B cell (primary cell): ENCODE measurements around the gene C9orf152. TPM values are rescaled to one million over a fixed set of nuclear protein-coding genes. Genes with fewer than 3 reads are reported as not detected.
"Not testable (repeated sequence)": the region's sequence is repeated elsewhere in the genome, so short reads cannot be mapped to it uniquely, and the experiment has no call there.

Experiments
- ATAC-seq: fragments of 200-7000 bp; cut with Tn5 transposase; one replicate; pipeline ENCODE4 v1.10.0; 2021; ENCODE audit warnings: low read depth, mild to moderate bottlenecking, moderate number of reproducible peaks, moderate library complexity
- CTCF ChIA-PET: fragments of 350-600 bp; sonication (Branson Sonifier 250); formaldehyde crosslinking; loops from one replicate; lab custom pipeline; 2021; ENCODE audit warnings: antibody characterized with exemption, inconsistent platforms; lab: Charles Lee
- POLR2A ChIA-PET: fragments of 350-600 bp; sonication (Branson Sonifier 250); formaldehyde crosslinking; loops from one replicate; lab custom pipeline; 2021; ENCODE audit warnings: antibody characterized with exemption; lab: Charles Lee
- DNase-seq: peaks from one replicate; pipeline ENCODE4 v3.0.0; 2013
- H2AFZ ChIP-seq: 2 replicates; pipeline ENCODE4 v1.6.1; 2012; ENCODE audit warnings: mild to moderate bottlenecking, low read depth, low read length; ENCODE audit not compliant: insufficient read depth, poor library complexity, severe bottlenecking
- H3K27ac ChIP-seq, 2 donors: 1 replicate in 1 of 2; 2 replicates in 1 of 2; pipeline ENCODE4 v1.5.1; 2012 to 2013; ENCODE audit warnings: low read length in 2 of 2, mild to moderate bottlenecking in 2 of 2, moderate library complexity in 1 of 2
- H3K27me3 ChIP-seq, 4 experiments: fragments of 200-600 bp in 1 of 4; sonication (generic) in 1 of 4; replicated peaks in 1 of 4; 1 replicate in 2 of 4; 2 replicates in 2 of 4; pipeline versions ENCODE4 v1.6.1 to v1.7.0; 2013 to 2016; ENCODE audit warnings: low read length in 3 of 4, mild to moderate bottlenecking in 2 of 4, mixed read lengths in 1 of 4, moderate library complexity in 1 of 4; ENCODE audit not compliant: insufficient read depth in 4 of 4, control insufficient read depth in 3 of 4; ENCODE audit errors: control extremely low read depth in 1 of 4
- H3K36me3 ChIP-seq, 2 experiments: replicated peaks in 1 of 2; 1 replicate in 1 of 2; 2 replicates in 1 of 2; pipeline versions ENCODE4 v1.6.1 to v1.7.1; 2013; ENCODE audit warnings: low read length in 1 of 2; ENCODE audit not compliant: insufficient read depth in 2 of 2, control insufficient read depth in 1 of 2; ENCODE audit errors: control extremely low read depth in 1 of 2, extremely low read depth in 1 of 2
- H3K4me1 ChIP-seq, 2 donors: fragments of 200-600 bp in 1 of 2; sonication (generic) in 1 of 2; 1 replicate in 1 of 2; 2 replicates in 1 of 2; pipeline versions ENCODE4 v1.5.1 to v1.6.1; 2013 to 2017; ENCODE audit warnings: low read length in 2 of 2; ENCODE audit not compliant: control insufficient read depth in 2 of 2, insufficient read depth in 2 of 2
- H3K4me2 ChIP-seq: replicated peaks from 2 replicates; pipeline ENCODE3; 2012; ENCODE audit warnings: mild to moderate bottlenecking, low read depth, low read length; ENCODE audit not compliant: poor library complexity, severe bottlenecking
- H3K4me3 ChIP-seq, 5 experiments: fragments of 200-600 bp in 1 of 5; sonication (generic) in 1 of 5; 1 replicate in 3 of 5; 2 replicates in 2 of 5; pipeline versions ENCODE4 v1.5.1 to v1.7.0; 2011 to 2016; ENCODE audit warnings: low read length in 4 of 5, mild to moderate bottlenecking in 4 of 5, low read depth in 2 of 5, control low read depth in 1 of 5, moderate library complexity in 1 of 5; ENCODE audit not compliant: insufficient read depth in 1 of 5; ENCODE audit errors: control extremely low read depth in 1 of 5, extremely low read depth in 1 of 5
- H3K79me2 ChIP-seq: fragments of 200-600 bp; sonication (generic); one replicate; pipeline ENCODE4 v1.6.0; 2016; ENCODE audit warnings: low read length; ENCODE audit not compliant: control insufficient read depth, insufficient read depth
- H3K9ac ChIP-seq: fragments of 200-600 bp; sonication (generic); 2 replicates; pipeline ENCODE4 v1.6.1; 2017; ENCODE audit warnings: mild to moderate bottlenecking, low read length, moderate library complexity
- H3K9me3 ChIP-seq, 3 donors: one replicate each; pipeline versions ENCODE4 v1.6.1 to v1.7.1; 2013; ENCODE audit warnings: low read length in 2 of 3; ENCODE audit not compliant: control insufficient read depth in 2 of 3, insufficient read depth in 1 of 3; ENCODE audit errors: control extremely low read depth in 1 of 3
- H4K20me1 ChIP-seq: 2 replicates; pipeline ENCODE4 v1.6.0; 2012; ENCODE audit warnings: mild to moderate bottlenecking, low read length; ENCODE audit not compliant: insufficient read depth, control insufficient read depth, poor library complexity, severe bottlenecking
- H3K27ac Mint-ChIP-seq: one replicate; pipeline ENCODE4 v1.8.0; 2021; ENCODE audit warnings: mixed read lengths
- H3K27me3 Mint-ChIP-seq: one replicate; pipeline ENCODE4 v1.8.0; 2021; ENCODE audit warnings: mixed read lengths
- H3K4me1 Mint-ChIP-seq: one replicate; pipeline ENCODE4 v1.8.0; 2021; ENCODE audit warnings: mixed read lengths
- H3K4me3 Mint-ChIP-seq: one replicate; pipeline ENCODE4 v1.8.0; 2021; ENCODE audit warnings: mixed read lengths
- H3K9me3 Mint-ChIP-seq: one replicate; pipeline ENCODE4 v1.8.0; 2022; ENCODE audit warnings: mixed read lengths; ENCODE audit not compliant: insufficient read depth
- CTCF ChIP-seq: fragments of 200-600 bp; IDR thresholded peaks from one replicate; pipeline ENCODE4 v1.8.0; 2022; ENCODE audit warnings: antibody characterized with exemption, mild to moderate bottlenecking
- EZH2 ChIP-seq: IDR thresholded peaks from 2 replicates; pipeline ENCODE4 v1.6.1; 2012; ENCODE audit warnings: borderline replicate concordance, low read depth, mild to moderate bottlenecking, moderate library complexity, low read length; ENCODE audit not compliant: insufficient read depth, poor library complexity, severe bottlenecking
- WGBS: methylation state at CpG from one replicate; pipeline ENCODE4 v1.1.5; 2013; ENCODE audit warnings: missing lambda C conversion rate; ENCODE audit not compliant: insufficient coverage; 5-methylcytosine and 5-hydroxymethylcytosine counted together
- intact Hi-C: fragments of 100-400 bp; cut with micrococcal nuclease; formaldehyde crosslinking; loops from one replicate; pipeline ENCODE4 v1.10.0; 2022
- polyA plus RNA-seq: library from polyadenylated mRNA; depleted of rRNA; stranded (reverse); fragments of >200 nt; gene quantifications from 2 replicates; pipeline ENCODE4 v1.2.3, GENCODE V29; 2012
- total RNA-seq, 2 donors: library from RNA; stranded (reverse); fragments of 120-200 nt in 1 of 2; gene quantifications; 1 replicate in 1 of 2; 2 replicates in 1 of 2; pipeline versions ENCODE4 v1.2.3 to v1.2.4, GENCODE V29; 2013 to 2022

C9orf152 gene
- total and polyA plus RNA-seq, 2 donors (not counting 1 experiment from before 2014, with no cell fraction given) = not detected

GRCh38 chr9:110198357-110198756, 9.6 kb downstream of the C9orf152 start:
- Mint-ChIP-seq H3K9me3 (no peaks in the 10 kb centered on the region), H3K4me3 (no peak overlapping the region), H3K27ac (no peak overlapping the region), H3K27me3 (no peaks in the 10 kb centered on the region), H3K4me1 (no peaks in the 10 kb centered on the region)
- ChIA-PET POLR2A (no interaction called here), CTCF (interaction anchor here (0.6 kb wide), 1 partner anchor 164 kb away, joined by 3 read pairs; no protein-coding TSS in a partner anchor)
- no peak overlapping the region for H3K4me2 ChIP-seq
- no peaks in the 10 kb centered on the region for H3K4me1 ChIP-seq
- intact Hi-C loops = no loop called here
- no peaks in the 10 kb centered on the region for H3K36me3 ChIP-seq
- H3K9me3 ChIP-seq = no peaks in the 10 kb centered on the region
- WGBS = 98% methylated on average over 8 of the region's 12 CpGs
- no peak for ATAC-seq
- no peak overlapping the region for H3K4me3 ChIP-seq
- H3K27ac ChIP-seq = no peak overlapping the region
- no peak for TF ChIP-seq EZH2
- no peak for TF ChIP-seq CTCF
- no peak overlapping the region for H3K9ac ChIP-seq
- H3K79me2 ChIP-seq = no peaks in the 10 kb centered on the region
- H3K27me3 ChIP-seq = peaks cover 0 to 2% (median 0%) of the 10 kb centered on the region in 4 experiments
- no peaks in the 10 kb centered on the region for H4K20me1 ChIP-seq
- no peak overlapping the region for H2AFZ ChIP-seq
- DNase-seq = no peak

GRCh38 chr9:110197330-110198187, 10.4 kb downstream of the C9orf152 start:
- H3K4me2 ChIP-seq = no peak overlapping the region
- no peaks in the 10 kb centered on the region for H3K36me3 ChIP-seq
- CTCF ChIA-PET = no interaction called here
- peaks cover 0 to 2% (median 0%) of the 10 kb centered on the region in 4 experiments for H3K27me3 ChIP-seq
- H3K27ac ChIP-seq = no peak overlapping the region
- Mint-ChIP-seq H3K27ac (no peak overlapping the region), H3K4me3 (no peak overlapping the region), H3K27me3 (no peaks in the 10 kb centered on the region), H3K9me3 (no peaks in the 10 kb centered on the region), H3K4me1 (no peaks in the 10 kb centered on the region)
- no peaks in the 10 kb centered on the region for H3K9me3 ChIP-seq
- H4K20me1 ChIP-seq = no peaks in the 10 kb centered on the region
- no peak for TF ChIP-seq CTCF
- TF ChIP-seq EZH2 = no peak
- POLR2A ChIA-PET = no interaction called here
- no peaks in the 10 kb centered on the region for H3K79me2 ChIP-seq
- 100% methylated on average over 2 of the region's 11 CpGs for WGBS
- H3K9ac ChIP-seq = no peak overlapping the region
- DNase-seq (no peak), ATAC-seq (no peak)
- intact Hi-C loops = no loop called here
- no peaks in the 10 kb centered on the region for H3K4me1 ChIP-seq
- H3K4me3 ChIP-seq = no peak overlapping the region
- no peak overlapping the region for H2AFZ ChIP-seq

GRCh38 chr9:110196084-110196499, 11.9 kb downstream of the C9orf152 start:
- intact Hi-C loops, H3K4me3 ChIP-seq, H3K9me3 ChIP-seq, H3K36me3 ChIP-seq, H3K4me3 Mint-ChIP-seq, ATAC-seq, H3K27ac ChIP-seq, POLR2A ChIA-PET, H3K27me3 ChIP-seq, H3K27me3 Mint-ChIP-seq, H3K4me1 ChIP-seq, H3K4me1 Mint-ChIP-seq, H3K4me2 ChIP-seq, H2AFZ ChIP-seq, H4K20me1 ChIP-seq, H3K27ac Mint-ChIP-seq, H3K9ac ChIP-seq, DNase-seq, H3K79me2 ChIP-seq, H3K9me3 Mint-ChIP-seq: not testable (repeated sequence)
- CTCF ChIA-PET = interaction anchor here (4.2 kb wide), 1 partner anchor 12 kb away, joined by 20 read pairs; no protein-coding TSS in a partner anchor
- 94% methylated on average over 7 of the region's 16 CpGs for WGBS
